HCT116 (cell line): ENCODE measurements around the gene USP48.

Experiments
- ATF3 ChIP-seq: IDR thresholded peaks from 2 replicates; pipeline ENCODE4 v1.6.1; 2012
- CTCF ChIP-seq, 3 experiments: fragments of 200-600 bp in 1 of 3; sonication (generic) in 1 of 3; IDR thresholded peaks in 2 of 3; conservative IDR thresholded peaks in 1 of 3; 2 replicates each; pipeline ENCODE4 v1.5.1; 2012 to 2017; ENCODE audit warnings: low read depth in 2 of 3, low read length in 2 of 3, antibody characterized with exemption in 1 of 3, borderline replicate concordance in 1 of 3, control low read depth in 1 of 3, mild to moderate bottlenecking in 1 of 3, mixed read lengths in 1 of 3, mixed run types in 1 of 3, moderate library complexity in 1 of 3; ENCODE audit not compliant: insufficient read depth in 1 of 3
- POLR2A ChIP-seq: IDR thresholded peaks from 2 replicates; pipeline ENCODE4 v1.7.0; 2011; ENCODE audit warnings: borderline replicate concordance; ENCODE audit not compliant: insufficient read depth, insufficient read length; ENCODE audit errors: extremely low read depth
- POLR2AphosphoS5 ChIP-seq: IDR thresholded peaks from 2 replicates; pipeline ENCODE4 v1.6.1; 2011; ENCODE audit warnings: mild to moderate bottlenecking, low read depth, low read length, moderate library complexity
- SP1 ChIP-seq: IDR thresholded peaks from 2 replicates; pipeline ENCODE4 v1.6.1; 2012; ENCODE audit warnings: low read depth
- YY1 ChIP-seq: IDR thresholded peaks from 2 replicates; pipeline ENCODE4 v1.6.1; 2011; ENCODE audit warnings: low read length, low read depth, moderate library complexity, mild to moderate bottlenecking; ENCODE audit not compliant: insufficient replicate concordance; ENCODE audit errors: extremely low read depth

- no peak for TF ChIP-seq CTCF (IDR thresholded peaks at IDR 0.05 in 2 of 3, conservative IDR thresholded peaks at IDR 0.05 in 1 of 3; ENCODE audit: borderline replicate concordance in 1 of 3, insufficient read depth in 1 of 3, low read depth in 2 of 3, low read length in 2 of 3)
- TF ChIP-seq ATF3, result no peak
- peak; percentile 86 for TF ChIP-seq SP1
- TF ChIP-seq POLR2A, result no peak
- peak; percentile 43; the same call in 1 of the 2 replicates for TF ChIP-seq POLR2AphosphoS5
- no peak for TF ChIP-seq YY1
Measured at GRCh38 chr1:21638531-21639341, 144.2 kb downstream of the USP48 start.
